ENCODE results near the gene TMA7. TPM values are rescaled to one million over a fixed set of nuclear protein-coding genes. Genes with fewer than 3 reads are reported as not detected.

TMA7 gene
- polyA plus RNA-seq, 1 experiment = 53.8 TPM

DNA sequence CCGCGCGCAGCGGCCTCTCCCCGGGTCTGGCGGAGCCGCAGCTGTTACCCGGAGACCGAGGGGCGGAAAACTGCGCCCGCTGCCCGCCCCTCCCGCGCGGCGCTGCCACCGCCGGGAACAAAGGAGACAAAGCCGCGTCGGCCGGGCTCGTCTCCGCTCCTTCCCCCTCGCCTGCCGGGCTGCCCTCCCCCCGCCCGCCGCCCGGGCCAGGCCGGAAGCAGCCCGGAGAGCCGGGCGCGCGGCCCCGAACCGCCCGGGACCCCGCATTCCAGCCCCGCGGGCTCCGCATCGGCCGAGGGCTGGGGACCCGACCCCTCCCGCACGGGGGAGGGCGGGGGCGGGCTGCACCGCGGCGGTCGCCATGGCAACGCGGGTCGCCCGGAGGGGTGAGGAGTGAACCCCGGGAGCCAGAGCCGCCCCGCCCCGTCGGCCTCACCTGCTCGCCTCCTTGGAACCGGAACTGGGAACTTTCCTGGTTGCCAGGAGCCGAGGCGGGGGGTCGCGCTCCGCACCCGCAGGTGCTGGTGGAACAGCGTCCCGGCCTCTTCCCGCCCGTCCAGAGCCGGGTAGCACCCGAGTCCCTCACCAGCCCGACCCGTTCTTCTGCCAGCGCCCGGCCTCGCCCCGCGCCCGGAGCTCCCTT is 10.6 kb upstream of the TMA7 start:
- ChIA-PET CTCF (interaction anchor here (1.0 to 7.5 kb wide), 5 partner anchors 15 to 235 kb away, joined by 3 to 38 read pairs (median 3); no protein-coding TSS in a partner anchor), POLR2A (interaction anchor here (0.6 kb wide), 1 partner anchor 1240 kb away, joined by 3 read pairs; no protein-coding TSS in a partner anchor)
- Histone ChIP-seq H3K36me3 (ENCODE audit: control insufficient read depth, insufficient read depth, low read length) (0 out of 2 replicates have a peak, but pooled peaks cover 2% of the 10 kb centered on the region), H3K27me3 (ENCODE audit: control insufficient read depth, insufficient read depth, low read length) (no peaks in the 10 kb centered on the region), H3K4me3 (ENCODE audit: low read depth, low read length) (peak overlapping the region; percentile 72)
- TF ChIP-seq CTCF (IDR thresholded peaks at IDR 0.05; ENCODE audit: insufficient read depth, low read depth, low read length) = no peak
- no peak for DNase-seq (ENCODE audit: low read depth)

DNA sequence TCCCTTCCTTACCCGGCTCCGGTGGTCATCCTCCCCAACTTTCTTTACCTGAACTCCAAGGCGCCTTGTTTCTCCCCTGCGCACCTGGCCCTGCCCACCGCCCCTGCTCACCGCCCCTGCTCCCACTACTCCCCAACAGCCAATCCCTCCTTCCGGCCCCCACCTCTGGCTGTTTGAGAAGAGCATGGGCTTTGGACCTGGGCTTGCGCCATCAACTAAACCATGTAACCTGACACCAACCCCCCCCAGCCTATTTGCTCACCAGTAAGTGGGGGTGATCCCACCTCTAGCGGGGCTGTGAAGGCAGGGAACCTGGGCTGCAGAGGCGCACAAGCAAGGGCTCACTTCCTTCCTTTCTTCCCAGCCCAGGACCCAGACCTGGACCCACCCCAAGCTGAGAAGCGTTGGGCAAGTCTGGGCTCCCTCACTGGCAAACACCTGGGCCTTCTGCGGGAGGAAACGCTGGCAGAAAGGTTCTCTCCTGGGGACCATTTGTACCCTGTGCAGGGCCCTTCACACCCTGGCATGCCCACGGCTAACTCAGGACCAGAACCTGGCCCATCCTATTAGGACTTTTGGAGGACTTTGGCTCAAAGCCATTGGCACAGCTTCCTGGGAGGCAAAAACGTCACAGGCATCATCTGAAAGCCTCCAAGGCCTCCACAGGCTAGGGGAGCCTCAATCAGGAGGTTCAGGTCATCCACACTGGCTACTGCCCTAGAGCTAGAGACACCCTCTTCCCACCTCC is 9.9 kb upstream of the TMA7 start, which contains the start of gene PLXNB1:
Gene PLXNB1 (minus strand): TSS at position 127 of the 748 bp plus-strand sequence. CDS start 5,475 bp downstream, outside the sequence.
- Histone ChIP-seq H3K36me3 (ENCODE audit: control insufficient read depth, insufficient read depth, low read length) (0 out of 2 replicates have a peak, but pooled peaks cover 2% of the 10 kb centered on the region), H3K27me3 (ENCODE audit: control insufficient read depth, insufficient read depth, low read length) (no peaks in the 10 kb centered on the region), H3K4me3 (ENCODE audit: low read depth, low read length) (peak within 1 kb of the TSS; percentile 72)
- DNase-seq (ENCODE audit: low read depth) = no peak
- TF ChIP-seq CTCF (IDR thresholded peaks at IDR 0.05; ENCODE audit: insufficient read depth, low read depth, low read length) = no peak
- ChIA-PET CTCF (interaction anchor here (1.0 to 7.5 kb wide), 5 partner anchors 10 to 236 kb away, joined by 3 to 38 read pairs (median 4); partner anchors contain the start of genes CCDC51 and TMA7), POLR2A (interaction anchor here (0.6 to 0.7 kb wide), 2 partner anchors 15 to 1240 kb away, joined by 3 read pairs; no protein-coding TSS in a partner anchor)

GRCh38 chr3:48430708-48431101 is 9.4 kb upstream of the TMA7 start:
- Histone ChIP-seq H3K4me3 (ENCODE audit: low read depth, low read length) (no peak overlapping the region), H3K36me3 (ENCODE audit: control insufficient read depth, insufficient read depth, low read length) (0 out of 2 replicates have a peak, but pooled peaks cover 2% of the 10 kb centered on the region), H3K27me3 (ENCODE audit: control insufficient read depth, insufficient read depth, low read length) (no peaks in the 10 kb centered on the region)
- TF ChIP-seq CTCF (IDR thresholded peaks at IDR 0.05; ENCODE audit: insufficient read depth, low read depth, low read length) = no peak
- POLR2A ChIA-PET = interaction anchor here (0.7 kb wide), 1 partner anchor 15 kb away, joined by 3 read pairs; no protein-coding TSS in a partner anchor
- DNase-seq (ENCODE audit: low read depth) = no peak
- CTCF ChIA-PET = interaction anchor here (1.0 to 7.6 kb wide), 4 partner anchors 9 to 160 kb away, joined by 3 to 263 read pairs (median 22); partner anchors contain the start of genes CCDC51 and TMA7

- H3K27me3 ChIP-seq (ENCODE audit: control insufficient read depth, insufficient read depth, low read length) = no peaks in the 10 kb centered on the region
- POLR2A ChIA-PET = no interaction called here
Observed at GRCh38 chr3:48431224-48432029, 8.6 kb upstream of the TMA7 start.

More at GRCh38 chr3:48431224-48432029, 8.6 kb upstream of the TMA7 start:
- TF ChIP-seq CTCF (IDR thresholded peaks at IDR 0.05; ENCODE audit: insufficient read depth, low read depth, low read length) = no peak
- H3K36me3 ChIP-seq (ENCODE audit: control insufficient read depth, insufficient read depth, low read length) = 0 out of 2 replicates have a peak, but pooled peaks cover 2% of the 10 kb centered on the region
- DNase-seq (ENCODE audit: low read depth) = no peak
- CTCF ChIA-PET = interaction anchor here (0.6 to 7.6 kb wide), 6 partner anchors 8 to 160 kb away, joined by 3 to 263 read pairs (median 22); partner anchors contain the start of genes CCDC51 and TMA7
- H3K4me3 ChIP-seq (ENCODE audit: low read depth, low read length) = no peak overlapping the region

Data from BJ (cell line).